ENCODE data around the gene SAC3D1.
A peak's percentile ranks its signal among the peaks of the same experiment; 100 is the strongest.
"Not testable (repeated sequence)": the region's sequence is repeated elsewhere in the genome, so short reads cannot be mapped to it uniquely, and the experiment has no call there.

The SAC3D1 gene

DNA sequence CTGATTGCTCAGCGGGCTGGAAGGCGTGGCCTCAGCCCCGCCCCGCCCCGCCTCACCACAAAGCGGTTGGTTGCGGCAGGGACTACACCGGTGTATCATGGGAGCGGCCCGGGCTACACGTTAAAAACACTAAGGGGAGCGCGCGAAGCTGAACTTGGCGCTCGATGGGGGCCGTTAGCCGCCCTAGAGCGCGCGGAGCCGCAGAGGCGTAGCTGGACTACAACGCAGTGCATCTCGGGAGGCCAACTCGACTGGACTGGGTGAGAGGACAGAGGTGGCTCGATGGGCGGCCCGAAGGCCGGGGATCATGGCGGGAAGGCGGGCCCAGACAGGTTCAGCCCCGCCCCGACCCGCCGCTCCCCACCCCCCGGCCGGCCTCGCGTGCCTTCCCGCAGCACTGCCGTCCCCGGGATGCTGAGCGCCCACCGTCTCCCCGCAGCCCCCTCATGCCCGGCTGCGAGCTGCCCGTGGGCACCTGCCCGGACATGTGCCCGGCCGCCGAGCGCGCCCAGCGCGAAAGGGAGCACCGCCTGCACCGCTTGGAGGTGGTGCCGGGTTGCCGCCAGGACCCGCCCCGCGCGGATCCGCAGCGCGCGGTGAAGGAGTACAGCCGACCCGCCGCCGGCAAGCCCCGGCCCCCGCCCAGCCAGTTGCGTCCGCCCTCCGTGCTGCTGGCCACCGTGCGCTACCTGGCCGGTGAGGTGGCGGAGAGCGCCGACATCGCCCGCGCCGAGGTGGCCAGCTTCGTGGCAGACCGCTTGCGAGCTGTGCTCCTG, at the start of gene SAC3D1:
Gene SAC3D1 (plus strand): TSS at position 364 of the 776 bp plus-strand sequence. CDS start 83 bp downstream, at position 447.
- DNase-seq = peak; percentile 99

DNA sequence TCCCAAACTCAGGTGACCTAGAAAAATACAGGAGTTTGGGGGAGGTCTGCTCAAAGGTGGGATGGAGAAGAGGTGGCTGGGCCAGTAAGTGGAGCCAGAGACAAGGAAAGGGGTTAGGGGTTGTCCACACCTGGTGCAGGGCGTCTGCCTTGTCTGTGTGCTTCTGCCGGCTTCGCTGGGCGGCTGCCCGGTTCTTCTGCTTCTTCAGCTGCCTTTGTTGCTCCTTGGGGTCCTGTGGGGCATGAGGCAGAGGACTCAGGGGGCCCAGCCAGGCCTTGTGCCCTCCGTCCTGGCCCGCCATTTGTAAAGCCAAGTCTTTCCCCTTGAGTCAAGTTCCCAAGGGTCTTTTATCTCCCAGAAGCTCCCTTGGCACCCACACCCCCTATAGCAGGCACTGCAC, 46.7 kb upstream of the SAC3D1 start:
- no peak for DNase-seq

DNA sequence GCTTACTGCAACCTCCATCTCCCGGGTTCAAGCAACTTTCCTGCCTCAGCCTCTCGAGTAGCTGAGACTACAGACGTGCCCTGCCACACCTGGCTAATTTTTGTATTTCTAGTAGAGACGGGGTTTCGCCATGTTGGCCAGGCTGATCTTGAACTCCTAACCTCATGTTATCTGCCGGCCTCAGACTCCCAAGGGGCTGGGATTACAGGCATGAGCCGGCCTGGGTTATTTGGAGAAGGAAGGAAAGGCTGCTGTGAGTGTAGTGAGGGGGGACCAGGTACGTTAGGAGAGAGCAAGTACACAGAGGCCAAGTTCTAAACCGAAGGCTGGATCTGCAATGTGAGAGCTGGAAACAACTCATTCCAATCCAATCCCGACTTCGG, 44.7 kb upstream of the SAC3D1 start:
- no peak for DNase-seq

DNA sequence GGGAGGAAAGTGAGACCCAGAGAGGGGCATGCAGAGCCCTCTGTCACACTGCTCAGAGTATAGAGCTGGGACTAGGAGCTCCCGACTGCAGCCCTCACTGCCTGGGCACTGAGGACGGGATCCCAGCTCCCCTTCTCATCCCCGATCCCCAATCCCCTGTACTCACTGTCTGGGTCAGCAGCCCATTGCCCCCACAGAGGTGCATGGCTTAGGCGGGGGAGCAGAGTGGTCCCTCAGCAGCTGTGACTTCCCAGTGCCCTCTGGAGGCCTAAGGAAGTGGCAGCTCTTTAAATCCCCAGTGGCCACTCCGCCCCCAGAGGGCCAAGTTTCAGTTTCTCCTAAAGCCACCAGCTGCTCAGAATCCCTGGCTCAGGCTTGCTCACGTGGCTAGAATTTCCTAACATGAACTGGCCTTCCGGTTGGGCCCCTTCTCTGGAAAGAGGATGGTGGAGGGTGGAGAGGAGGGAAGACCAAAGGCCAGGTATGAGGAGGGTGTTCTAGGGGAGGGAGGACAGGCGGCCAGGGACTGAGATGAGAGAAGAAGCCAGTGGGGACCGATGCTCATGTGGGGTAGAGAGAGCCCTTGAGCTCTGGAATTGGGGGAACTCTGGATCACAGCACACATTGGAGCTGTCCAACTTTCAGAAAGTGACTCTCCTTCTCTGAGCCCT, 44.2 kb upstream of the SAC3D1 start, which contains the start of gene BATF2:
Gene BATF2 (minus strand): TSS at position 262 of the 671 bp plus-strand sequence. CDS start 57 bp downstream, at position 205.
- peak; percentile 48 for DNase-seq

DNA sequence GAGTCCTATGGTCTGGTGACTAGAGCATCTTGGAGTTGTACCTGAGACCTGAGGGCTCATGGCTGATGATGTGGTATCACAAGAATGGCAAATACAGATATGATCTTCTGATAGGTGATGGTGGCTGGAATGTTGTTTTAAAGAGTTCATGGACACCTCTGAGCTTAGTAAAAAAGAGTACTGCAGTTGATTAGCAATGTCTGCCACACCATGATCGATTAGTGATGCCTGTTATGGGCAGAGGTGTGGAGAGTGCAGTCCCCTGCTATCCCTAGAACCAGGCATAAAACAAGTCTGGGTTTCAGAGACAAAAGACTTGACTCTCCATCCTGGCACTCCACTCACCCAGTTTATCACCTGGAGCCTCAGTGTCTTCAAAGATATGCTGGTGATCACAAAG, 42.9 kb upstream of the SAC3D1 start:
- DNase-seq = no peak

DNA sequence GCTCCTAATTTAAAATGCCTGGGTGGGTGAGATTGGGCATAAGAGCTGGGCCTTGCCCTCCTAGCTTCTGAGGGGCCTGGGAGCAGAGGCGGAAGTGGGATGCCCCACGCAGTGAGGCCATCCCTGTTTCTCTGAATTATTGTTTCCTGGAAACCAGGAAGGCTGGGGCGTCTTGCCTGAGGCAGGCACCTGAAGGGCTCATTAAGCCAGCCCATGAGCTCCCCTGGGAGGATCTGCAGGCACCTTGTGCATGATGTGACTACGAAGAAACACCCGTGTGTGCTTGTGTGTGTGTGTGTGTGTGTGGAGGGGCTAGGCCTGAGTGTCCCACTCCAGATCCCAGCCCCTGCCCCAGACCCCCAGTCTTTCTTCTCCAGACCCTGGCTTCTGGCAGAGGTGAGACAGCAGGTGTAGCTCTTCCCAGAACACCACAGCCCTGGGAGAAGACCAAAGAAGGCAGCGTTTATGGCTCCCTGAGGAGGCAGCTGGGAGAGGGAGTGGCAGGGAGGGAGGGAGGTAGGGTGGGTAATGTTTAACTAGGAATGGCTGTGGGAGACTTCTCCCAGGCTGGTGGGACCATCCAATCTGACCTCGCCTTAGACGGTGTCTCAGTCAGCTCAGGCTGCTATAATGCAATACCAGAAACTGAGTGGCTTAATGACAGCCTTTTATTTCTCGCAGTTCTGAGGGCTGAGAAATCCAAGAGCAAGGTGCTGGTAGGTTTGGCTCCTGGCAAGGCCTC, 42.1 kb upstream of the SAC3D1 start:
- no peak for DNase-seq

DNA sequence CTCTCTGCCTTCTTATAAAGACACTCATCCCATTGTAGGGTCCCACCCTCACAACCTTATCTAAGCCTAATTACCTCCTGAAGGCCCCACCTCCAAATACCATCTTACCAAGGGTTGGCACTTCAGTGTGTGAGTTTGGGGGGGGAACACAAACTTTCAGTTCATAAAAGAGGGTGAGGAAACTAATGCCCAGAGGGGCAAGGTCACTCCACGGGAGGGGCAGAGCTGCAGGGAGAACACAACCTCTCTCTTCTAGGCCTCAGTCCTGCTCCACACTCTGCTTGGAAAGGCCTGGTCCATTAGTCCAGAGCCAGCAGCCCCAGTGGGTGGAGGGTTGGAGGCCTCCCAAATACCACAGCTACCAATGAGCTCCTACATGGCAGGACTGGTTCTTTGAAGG, 41.5 kb upstream of the SAC3D1 start:
- DNase-seq = no peak

DNA sequence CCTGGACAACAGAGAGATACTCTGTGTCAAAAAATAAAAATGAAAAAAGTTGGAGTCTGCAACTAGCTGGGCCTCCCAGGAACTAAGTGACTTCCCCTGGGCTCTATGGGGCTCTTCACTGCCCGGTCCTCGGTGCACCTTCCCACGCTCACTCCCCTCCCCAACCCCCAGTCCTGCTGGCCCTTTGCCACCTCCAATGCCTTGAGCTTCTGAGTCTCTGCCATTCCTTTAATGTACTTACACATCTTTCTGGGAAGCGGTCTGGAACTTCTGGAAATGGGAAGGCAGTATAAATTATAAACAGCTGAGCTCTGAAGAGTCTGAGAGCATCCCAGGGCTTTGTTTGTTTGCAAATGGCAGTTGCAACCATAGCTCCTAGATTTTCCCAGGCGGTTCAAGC, 38.3 kb upstream of the SAC3D1 start:
- no peak for DNase-seq

DNA sequence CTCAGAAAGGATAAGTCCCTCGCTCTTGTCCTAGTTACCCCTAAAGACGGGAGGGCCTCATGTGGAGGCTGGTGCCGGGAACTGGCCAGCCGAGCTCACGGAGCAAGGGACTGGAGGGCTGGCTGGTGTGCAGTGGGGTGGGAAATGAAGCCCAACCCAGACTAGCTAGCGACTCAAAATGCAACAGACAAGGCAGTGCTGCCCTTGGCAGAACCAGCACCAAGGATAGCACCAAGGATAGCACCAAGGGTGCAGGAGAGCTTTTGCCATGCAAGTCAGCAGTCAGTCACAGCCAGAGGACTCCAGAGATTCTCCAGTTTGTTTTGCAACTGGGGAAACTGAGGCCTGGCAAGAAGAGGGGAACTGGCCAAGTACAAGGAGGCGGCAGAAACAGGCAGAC, 37.7 kb upstream of the SAC3D1 start:
- no peak for DNase-seq

DNA sequence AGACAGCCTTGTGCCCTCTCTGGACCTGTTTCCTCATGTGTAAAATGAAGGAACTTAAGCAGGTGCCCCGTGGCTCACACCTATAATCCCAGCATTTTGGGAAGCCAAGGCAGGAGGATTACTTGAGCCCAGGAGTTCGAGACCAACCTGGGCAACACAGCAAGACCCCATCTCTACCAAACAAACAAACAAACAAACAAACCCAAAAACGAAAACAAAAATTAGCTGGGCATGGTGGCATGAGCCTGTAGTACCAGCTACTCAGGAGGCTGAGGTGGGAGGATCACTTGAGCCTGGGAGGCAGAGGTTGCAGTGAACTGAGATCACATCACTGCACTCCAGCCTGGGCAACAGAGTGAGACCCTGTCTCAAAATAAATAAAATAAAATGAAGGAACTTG, 37.0 kb upstream of the SAC3D1 start:
- not testable (repeated sequence) for DNase-seq

DNA sequence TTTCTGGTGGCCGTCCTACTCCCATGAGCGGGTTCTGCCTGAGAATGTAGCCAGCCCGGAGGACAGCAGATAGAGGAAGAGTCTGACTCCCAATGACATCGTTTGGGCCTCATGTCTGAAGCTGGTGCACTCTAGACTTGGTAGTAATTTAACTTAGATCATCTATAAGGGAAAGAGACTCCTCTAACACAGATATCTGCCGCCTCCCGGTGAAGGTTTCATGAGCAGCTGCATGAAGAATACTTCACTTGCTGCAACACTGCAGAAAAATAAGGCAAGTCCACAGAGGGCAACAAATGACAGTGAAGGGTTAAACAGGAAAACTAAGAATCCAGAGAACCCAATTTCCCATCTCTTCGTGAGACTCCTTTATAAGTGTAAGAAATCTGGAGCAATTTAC, 33.0 kb upstream of the SAC3D1 start:
- DNase-seq = no peak

DNA sequence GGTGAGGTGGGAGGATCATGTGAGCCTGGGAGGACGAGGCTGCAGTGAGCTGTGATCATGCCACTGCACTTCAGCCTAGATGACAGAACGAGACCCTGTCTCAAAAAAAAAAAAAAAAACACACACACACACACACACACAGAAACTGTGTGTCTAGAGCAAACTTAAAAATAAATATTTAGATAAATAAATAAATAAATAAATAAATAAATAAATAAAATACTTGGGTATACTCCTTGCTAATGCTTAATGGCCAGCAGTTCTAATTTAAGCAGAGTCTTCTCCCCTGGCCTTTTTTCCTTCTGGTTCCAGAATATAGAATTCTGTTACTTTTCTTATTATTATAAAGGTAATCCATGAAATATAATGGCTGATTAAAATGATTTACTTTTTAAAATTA, 32.1 kb upstream of the SAC3D1 start:
- DNase-seq = no peak

DNA sequence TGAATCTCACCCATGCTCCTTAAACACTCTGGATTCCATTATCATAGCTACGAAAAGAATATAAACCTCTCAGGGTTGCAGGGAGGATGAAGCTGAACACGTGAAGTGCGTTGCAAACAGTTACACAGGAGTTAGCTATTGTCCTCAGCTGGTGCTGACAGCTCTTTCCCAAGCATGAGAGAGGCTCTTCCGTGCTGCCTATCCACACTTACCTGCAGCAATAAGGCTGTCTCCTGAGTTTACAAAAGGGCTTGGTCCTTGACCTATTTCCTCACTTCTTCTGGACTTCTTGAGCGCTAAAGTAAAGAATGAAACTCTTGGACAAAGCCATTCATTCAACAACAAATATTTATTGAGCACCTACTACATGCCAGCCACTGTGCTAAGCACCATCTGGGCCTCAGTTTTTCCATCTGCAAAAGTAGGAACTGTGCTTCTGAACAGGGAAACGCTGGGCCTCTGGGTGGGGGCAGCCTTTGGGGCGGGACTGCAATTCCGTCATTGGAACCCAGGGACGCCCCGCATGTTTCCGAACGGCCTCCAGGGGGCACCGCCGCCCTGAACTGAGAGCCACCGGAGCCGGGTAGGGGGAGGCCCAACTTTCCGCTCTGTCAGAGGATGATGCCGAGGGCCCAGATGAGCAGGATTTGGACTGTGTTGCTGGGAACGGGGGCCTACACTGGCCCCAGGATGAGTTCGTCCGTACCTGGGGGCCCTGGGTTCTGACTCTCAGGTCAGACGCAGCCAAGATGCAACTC, 27.7 kb upstream of the SAC3D1 start:
- peak; percentile 74 for DNase-seq

DNA sequence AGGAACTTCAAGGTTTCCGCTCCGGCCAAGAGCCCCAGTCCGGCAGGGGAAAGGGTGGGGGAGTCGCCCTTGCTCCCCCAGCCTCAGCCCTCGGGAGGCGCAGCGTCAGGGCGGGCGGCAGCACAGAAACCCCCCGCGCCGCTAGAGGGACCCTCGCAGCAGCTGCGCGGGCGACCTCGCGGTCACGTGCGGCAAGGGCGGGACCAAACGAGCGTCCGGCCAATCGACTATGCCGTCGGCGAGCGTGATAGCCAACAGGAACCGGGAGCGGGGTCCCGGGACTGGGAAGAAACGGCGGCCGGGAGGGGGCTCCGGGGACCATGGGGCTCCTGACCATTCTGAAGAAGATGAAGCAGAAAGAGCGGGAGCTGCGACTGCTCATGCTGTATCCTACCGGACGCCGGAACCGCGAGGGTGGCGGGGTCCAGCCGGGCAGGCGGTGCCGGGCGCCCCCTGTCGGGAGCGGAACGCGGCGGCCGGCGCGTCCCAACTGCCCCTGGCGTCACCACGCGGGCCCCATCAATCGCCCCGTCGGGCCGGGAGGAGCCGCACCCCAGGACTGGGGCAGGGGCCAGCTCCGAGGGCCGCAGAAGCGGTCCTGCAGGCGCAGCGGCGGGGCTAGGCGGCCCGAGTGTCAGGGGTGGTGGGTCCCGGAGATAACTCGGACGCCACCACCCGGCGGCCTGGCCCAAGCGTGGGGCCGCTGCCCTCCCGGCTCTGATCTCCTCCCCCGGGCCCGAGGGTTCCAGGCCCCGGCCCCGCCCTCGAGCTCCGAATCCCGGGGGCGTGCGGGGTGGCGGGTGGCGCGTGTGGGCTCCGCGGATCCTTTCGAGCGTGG, 26.9 kb upstream of the SAC3D1 start, which contains the start of gene ARL2:
Gene ARL2 (plus strand): TSS at position 273 of the 838 bp plus-strand sequence. CDS start 48 bp downstream, at position 321.
- peak; percentile 90 for DNase-seq

DNA sequence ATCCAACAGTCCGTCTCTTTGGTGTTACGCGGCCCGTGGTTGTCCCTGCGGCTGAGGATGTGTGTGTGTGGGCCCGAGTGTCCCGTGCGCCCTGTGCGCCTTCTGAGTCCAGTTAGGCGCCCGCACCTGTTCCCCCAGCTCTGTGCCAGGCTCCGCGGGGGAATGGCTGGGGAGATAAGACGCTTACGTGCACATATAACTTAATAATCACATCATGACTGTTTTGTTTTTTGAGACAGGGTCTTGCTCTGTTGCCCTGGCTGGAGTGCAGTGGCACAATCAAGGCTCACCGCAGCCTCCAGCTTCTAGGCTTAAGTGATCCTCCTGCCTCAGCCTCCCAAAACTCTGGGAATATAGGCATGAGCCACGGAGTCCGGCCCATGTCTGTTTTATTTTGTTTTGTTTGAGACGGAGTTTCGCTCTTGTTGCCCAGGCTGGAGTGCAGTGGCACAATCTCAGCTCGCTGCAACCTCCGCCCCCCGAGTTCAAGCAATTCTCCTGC, 26.2 kb upstream of the SAC3D1 start:
- no peak for DNase-seq

DNA sequence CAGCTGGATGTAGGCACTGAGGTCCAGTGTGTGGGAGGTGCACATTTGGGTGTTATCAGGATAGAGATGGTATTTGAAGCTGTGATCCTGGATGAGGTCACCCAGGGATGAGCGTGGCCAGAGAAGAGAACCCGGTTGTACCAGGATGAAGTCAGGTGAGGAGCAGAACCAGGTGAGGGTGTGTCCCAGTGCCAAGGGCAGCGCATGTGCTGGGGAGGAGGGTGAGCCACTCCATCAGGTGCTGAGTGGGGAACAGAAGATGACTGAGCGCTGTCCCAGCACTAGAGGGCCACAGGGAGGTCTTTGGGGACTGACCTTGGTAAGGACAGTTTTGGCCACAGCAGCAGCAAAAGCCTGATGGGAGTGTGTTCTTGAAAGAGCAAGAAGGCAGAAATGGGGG, 24.3 kb upstream of the SAC3D1 start:
- DNase-seq = no peak

DNA sequence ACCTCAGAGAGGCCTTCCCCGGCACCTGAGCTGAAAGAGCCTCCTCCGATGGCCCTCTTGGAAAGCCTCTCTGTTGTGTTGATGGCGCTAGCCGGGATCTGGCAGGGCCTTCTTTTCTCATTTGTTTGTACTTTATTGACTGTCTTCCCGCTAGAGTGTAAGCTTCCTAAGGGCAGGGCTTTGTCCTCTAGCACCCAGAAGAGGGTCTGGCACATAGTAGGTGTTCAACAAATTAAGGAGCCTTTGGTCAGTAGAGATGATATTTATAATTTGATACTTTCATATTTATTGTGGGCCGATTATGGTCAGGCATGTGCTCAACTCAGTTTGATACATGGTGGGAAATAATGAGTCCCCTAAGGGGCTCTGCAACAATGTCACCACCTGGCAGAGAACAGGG, 23.1 kb upstream of the SAC3D1 start:
- no peak for DNase-seq

DNA sequence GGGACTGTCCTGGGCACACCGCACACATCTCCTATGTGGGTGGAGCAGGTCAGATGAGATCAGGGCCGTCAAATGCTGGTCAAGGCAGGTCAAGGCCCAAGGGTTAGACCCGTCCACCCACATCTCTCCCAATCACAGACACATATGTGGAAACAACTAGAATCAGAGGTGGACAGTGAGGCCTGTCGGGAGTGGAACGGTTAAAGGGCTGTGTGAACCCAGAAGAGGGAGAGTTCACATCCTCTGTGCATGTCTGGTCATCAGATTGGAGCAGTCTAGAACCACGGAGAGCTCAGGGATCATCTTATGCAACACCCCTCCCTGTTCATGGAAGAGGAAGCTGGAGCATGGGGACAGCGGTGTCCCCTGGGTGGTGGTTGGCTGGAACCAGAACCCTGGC, 21.2 kb upstream of the SAC3D1 start:
- DNase-seq = no peak

DNA sequence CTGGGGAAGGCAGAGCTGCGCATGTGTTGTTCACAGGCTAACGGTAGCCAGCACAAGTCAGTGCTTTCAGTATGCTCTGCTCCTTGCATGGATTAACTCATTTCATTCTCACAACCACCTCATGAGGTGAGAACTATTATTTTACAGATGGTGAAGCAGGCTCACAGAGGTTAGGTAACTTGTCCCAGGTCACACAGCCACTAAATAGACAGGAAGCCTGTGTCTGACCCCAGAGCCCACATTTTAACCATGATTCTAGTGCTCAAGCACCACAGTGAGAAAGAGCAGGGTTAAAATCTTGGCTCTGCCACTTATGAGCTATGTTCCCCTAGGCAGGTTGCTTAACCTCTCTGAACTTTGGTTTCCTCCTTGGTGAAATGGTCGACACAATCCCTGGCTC, 20.0 kb upstream of the SAC3D1 start:
- no peak for DNase-seq

DNA sequence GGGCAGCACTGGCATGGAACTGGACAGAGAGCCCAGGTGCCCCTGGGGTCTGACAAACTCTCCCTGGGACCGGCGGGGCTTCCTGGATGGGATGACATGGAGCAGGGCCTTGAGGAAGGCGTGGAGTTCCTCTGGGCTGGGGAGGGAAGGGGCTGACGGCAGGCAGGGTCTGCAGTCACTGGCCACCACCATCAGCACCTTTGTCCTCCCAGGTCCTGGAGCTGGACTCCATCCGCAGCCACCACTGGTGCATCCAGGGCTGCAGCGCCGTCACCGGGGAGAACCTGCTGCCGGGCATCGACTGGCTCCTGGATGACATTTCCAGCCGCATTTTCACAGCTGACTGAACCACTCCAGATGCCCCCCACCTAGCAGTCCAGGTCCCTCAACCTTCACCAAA, 19.5 kb upstream of the SAC3D1 start:
- DNase-seq = no peak

DNA sequence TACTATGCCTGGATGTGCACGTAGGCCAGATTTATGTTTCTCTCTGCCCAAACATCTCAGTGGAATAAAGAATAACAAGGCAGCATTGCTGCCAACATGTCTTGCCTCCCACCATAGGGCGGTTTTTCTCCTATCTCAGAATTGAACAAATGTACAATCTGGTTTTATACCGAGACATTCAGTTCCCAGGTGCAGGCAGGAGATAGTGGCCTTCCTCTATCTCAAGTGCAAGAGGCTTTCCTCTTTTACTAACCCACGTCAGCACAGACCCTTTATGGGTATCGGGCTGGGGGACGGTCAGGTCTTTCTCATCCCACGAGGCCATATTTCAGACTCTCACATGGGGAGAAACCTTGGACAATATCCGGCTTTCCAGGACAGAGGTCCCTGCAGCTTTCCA, 17.5 kb upstream of the SAC3D1 start:
- DNase-seq = not testable (repeated sequence)

DNA sequence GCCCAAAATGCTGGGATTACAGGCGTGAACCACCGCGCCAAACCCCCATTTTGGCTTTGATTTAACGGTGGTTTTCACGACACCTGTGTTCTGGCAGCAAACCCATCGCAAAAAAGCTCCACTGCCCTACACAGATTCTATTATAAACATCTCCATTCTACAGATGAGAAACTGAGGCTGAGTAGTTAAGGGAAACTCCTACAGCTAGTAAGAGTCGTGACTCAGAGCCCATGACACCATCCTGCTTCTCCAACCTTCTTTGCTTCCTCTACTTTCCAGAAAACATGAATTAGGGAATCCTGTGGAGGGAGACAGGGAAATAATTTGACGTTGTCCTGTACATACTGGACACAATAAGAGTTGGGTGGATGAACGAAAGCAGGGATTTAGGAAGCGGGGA, 14.2 kb upstream of the SAC3D1 start:
- no peak for DNase-seq

All from COR-L47 (cell line).